Cardiac septum (tissue), 1 donor: ENCODE data around the gene KCNMA1. TPM values are rescaled to one million over a fixed set of nuclear protein-coding genes. Genes with fewer than 3 reads are reported as not detected.
A peak's percentile ranks its signal among the peaks of the same experiment; 100 is the strongest.

Source experiments
- DNase-seq: peaks from one replicate; pipeline ENCODE4 v3.0.0-alpha.2; 2020; ENCODE audit warnings: low spot score
- intact Hi-C: fragments of 100-400 bp; cut with DNase I; formaldehyde crosslinking; loops from one replicate; pipeline ENCODE4 v1.14.0; 2022
- total RNA-seq: library from RNA; stranded (reverse); fragmentation: NEBNext Ultra II Directional; extraction: Animal tissue kit (Norgen Biotek cat#: 25700); gene quantifications from one replicate; pipeline ENCODE4 v1.2.1, GENCODE V29; 2021
- donor health status: DM: no; HTN: no; CAD: no.

KCNMA1 gene
- total RNA-seq, 1 donor from 2014 or later: 2.0 TPM

GRCh38 chr10:77377678-77378352 lies 259.8 kb downstream of the KCNMA1 start:
- intact Hi-C loops: no loop called here
- DNase-seq: peak; percentile 43

GRCh38 chr10:77377034-77377433 lies 260.6 kb downstream of the KCNMA1 start:
- intact Hi-C loops: no loop called here
- DNase-seq: peak; percentile 46

GRCh38 chr10:77374189-77374656 lies 263.4 kb downstream of the KCNMA1 start:
- intact Hi-C loops: no loop called here
- DNase-seq: peak; percentile 7

- DNase-seq: no peak
- intact Hi-C loops: no loop called here
Observed at GRCh38 chr10:77371848-77372799, 265.5 kb downstream of the KCNMA1 start.

- intact Hi-C loops: no loop called here
- DNase-seq: no peak
Observed at GRCh38 chr10:77371421-77371820, 266.2 kb downstream of the KCNMA1 start.

- no peak for DNase-seq
- intact Hi-C loops: no loop called here
Observed at GRCh38 chr10:77368006-77368405, 269.6 kb downstream of the KCNMA1 start.

- intact Hi-C loops: no loop called here
- no peak for DNase-seq
Observed at GRCh38 chr10:77363210-77363609, 274.4 kb downstream of the KCNMA1 start.

- no peak for DNase-seq
- intact Hi-C loops: no loop called here
Observed at GRCh38 chr10:77361831-77362230, 275.8 kb downstream of the KCNMA1 start.

- intact Hi-C loops: no loop called here
- no peak for DNase-seq
Observed at GRCh38 chr10:77361426-77361825, 276.2 kb downstream of the KCNMA1 start.

GRCh38 chr10:77360835-77361234 lies 276.8 kb downstream of the KCNMA1 start:
- intact Hi-C loops: no loop called here
- DNase-seq: no peak

- intact Hi-C loops: no loop called here
- no peak for DNase-seq
Observed at GRCh38 chr10:77359950-77360520, 277.6 kb downstream of the KCNMA1 start.

GRCh38 chr10:77359287-77359691 lies 278.3 kb downstream of the KCNMA1 start:
- no peak for DNase-seq
- intact Hi-C loops: no loop called here

GRCh38 chr10:77358656-77359055 lies 279.0 kb downstream of the KCNMA1 start:
- DNase-seq: no peak
- intact Hi-C loops: no loop called here

- DNase-seq: no peak
- intact Hi-C loops: no loop called here
Observed at GRCh38 chr10:77357611-77358310, 279.8 kb downstream of the KCNMA1 start.

- DNase-seq: no peak
- intact Hi-C loops: no loop called here
Observed at GRCh38 chr10:77357185-77357584, 280.4 kb downstream of the KCNMA1 start.

- DNase-seq: no peak
- intact Hi-C loops: no loop called here
Observed at GRCh38 chr10:77355844-77356243, 281.8 kb downstream of the KCNMA1 start.

GRCh38 chr10:77351386-77351785 lies 286.2 kb downstream of the KCNMA1 start:
- intact Hi-C loops: no loop called here
- no peak for DNase-seq

- intact Hi-C loops: no loop called here
- no peak for DNase-seq
Observed at GRCh38 chr10:77350711-77351119, 286.9 kb downstream of the KCNMA1 start.

- DNase-seq: no peak
- intact Hi-C loops: no loop called here
Observed at GRCh38 chr10:77350134-77350533, 287.5 kb downstream of the KCNMA1 start.

- intact Hi-C loops: no loop called here
- DNase-seq: no peak
Observed at GRCh38 chr10:77349226-77349625, 288.4 kb downstream of the KCNMA1 start.
